Measurements from ENCODE around the gene MINDY1.

Gene MINDY1

DNA sequence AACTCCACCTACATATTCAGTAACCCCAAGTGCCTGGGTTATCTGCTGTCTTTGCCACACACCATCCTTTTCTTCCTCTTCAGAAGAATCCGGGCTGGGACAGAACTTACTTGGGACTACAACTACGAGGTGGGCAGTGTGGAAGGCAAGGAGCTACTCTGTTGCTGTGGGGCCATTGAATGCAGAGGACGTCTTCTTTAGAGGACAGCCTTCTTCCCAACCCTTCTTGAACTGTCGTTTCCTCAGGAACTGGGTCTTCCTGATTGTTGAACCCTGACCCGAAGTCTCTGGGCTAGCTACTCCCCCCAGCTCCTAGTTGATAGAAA is 42.6 kb downstream of the MINDY1 start:
- no peak for DNase-seq

DNA sequence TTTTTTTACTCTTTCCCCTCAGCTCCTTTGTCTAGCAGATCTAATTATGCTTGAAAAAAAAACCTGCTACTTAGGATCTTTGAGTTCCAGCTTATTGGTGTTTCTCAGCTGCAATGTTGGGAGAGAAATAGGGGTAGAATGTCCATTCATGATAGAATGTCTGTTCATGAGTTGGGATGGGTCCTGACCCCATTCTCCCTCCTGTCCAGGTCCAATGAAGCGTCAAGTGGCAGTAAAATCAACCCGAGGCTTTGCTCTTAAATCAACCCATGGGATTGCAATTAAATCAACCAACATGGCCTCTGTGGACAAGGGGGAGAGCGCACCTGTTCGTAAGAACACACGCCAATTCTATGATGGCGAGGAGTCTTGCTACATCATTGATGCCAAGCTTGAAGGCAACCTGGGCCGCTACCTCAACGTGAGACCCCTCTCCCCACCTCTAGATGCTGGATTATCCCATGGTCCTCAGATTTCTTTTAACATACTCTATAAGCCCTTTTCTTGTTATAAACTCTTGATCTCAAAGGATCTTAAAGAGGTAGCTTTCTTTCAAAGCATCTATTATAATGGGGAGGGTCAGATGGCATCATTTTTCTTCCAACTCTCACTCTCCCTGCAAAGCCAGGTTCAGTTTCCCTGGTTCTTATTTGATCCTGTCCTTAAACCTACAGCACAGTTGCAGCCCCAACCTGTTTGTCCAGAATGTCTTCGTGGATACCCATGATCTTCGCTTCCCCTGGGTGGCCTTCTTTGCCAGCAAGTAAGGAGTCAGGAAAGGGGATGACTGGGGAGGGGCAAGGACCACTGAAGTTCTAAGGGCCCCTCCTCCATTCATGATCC is 43.2 kb downstream of the MINDY1 start:
- no peak for DNase-seq

DNA sequence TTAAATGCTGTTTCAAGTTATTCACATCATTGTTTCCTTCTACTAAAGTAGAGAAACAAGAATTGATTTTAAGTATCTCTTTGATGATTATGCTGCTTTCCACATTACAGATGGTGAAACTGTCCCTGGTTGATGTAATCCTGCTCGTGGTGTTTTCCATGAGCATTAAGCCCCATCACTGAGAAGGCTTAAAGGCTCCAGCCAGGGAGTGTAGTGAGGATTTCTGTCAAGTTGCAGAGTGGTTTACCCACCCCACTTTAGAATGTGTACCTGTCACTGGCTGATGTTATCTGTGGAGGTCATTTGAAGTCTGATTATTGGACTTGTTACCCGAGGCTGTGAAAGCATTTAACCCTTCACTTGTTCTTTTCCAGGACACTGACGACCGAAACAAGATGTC is 44.9 kb downstream of the MINDY1 start:
- no peak for DNase-seq

DNA sequence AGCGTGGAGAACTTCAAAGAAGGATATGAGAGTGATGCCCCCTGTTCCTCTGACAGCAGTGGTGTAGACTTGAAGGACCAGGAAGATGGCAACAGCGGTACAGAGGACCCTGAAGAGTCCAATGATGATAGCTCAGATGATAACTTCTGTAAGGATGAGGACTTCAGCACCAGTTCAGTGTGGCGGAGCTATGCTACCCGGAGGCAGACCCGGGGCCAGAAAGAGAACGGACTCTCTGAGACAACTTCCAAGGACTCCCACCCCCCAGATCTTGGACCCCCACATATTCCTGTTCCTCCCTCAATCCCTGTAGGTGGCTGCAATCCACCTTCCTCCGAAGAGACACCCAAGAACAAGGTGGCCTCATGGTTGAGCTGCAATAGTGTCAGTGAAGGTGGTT is 46.1 kb downstream of the MINDY1 start:
- DNase-seq = no peak

DNA sequence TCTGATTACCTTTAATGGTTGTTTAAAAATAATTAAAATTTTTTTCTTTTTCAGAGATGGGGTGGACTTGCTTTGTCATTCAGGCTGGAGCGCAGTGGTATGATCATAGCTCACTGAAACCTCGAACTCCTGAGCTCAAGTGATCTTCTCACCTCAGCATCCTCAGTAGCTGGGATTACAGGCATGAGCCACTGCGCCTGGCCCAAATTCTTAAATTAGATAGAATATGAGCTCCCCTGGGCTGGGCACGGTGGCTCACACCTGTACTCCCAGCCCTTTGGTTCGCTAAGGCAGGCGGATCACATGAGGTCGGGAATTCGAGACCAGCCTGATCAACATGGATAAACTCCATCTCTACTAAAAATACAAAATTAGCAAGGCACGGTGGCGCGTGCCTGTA is 49.0 kb downstream of the MINDY1 start:
- no peak for DNase-seq

DNA sequence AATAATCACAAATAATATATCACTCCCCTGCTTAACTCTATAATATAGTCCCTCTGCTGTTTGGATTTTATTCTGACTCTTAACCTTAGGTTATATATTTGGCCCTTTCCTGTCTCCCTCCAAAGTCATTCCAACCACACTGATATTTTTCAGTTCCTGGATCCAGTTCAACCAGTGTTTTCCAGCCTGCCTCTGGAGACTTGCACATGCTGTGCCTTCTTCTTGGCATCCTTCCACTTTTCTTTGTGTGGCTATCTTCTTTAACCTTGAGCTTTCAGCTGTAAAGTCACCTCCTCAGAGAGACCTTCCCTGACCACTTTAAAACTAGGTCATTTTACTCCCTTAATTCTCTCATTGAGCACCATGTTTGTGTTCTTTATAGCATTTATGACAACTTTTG is 51.4 kb downstream of the MINDY1 start:
- no peak for DNase-seq

DNA sequence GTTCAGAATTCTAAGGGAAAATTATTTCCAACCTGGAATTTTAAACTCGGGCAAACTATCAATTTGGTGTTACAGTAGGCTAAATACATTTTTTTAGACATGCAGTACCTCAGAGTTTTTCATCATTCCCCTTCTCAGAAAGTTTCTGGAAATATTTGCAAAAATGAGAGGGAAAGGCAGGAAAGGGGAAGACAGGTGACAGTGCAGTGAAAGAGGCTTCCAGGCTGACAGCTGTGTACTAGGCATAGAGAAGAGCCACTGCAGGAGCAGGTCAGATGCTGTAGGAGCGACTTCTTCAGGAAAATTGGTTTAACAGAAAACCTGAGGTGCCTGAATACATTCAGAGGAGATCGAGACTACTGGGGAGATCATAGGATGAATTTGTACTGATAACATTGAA is 52.0 kb downstream of the MINDY1 start:
- no peak for DNase-seq
